GM21529 (cell line): Measurements from ENCODE around the gene LARGE1.

Experiments
- ATAC-seq: cut with Tn5 transposase; IDR thresholded peaks from one replicate; pipeline ENCODE4 v1.9.1; 2021; ENCODE audit not compliant: unreplicated experiment

The LARGE1 gene

GRCh38 chr22:33678523-33678922 lies 241.8 kb downstream of the LARGE1 start:
- no peak for ATAC-seq

GRCh38 chr22:33677536-33677935 lies 242.7 kb downstream of the LARGE1 start:
- no peak for ATAC-seq

GRCh38 chr22:33674357-33674756 lies 245.9 kb downstream of the LARGE1 start:
- no peak for ATAC-seq

- no peak for ATAC-seq
Observed at GRCh38 chr22:33669746-33670145, 250.5 kb downstream of the LARGE1 start.

GRCh38 chr22:33666961-33667619 lies 253.2 kb downstream of the LARGE1 start:
- no peak for ATAC-seq

- ATAC-seq = no peak
Observed at GRCh38 chr22:33666279-33666960, 253.9 kb downstream of the LARGE1 start.

GRCh38 chr22:33659448-33659847 lies 260.8 kb downstream of the LARGE1 start:
- no peak for ATAC-seq

- ATAC-seq = no peak
Observed at GRCh38 chr22:33658775-33659174, 261.5 kb downstream of the LARGE1 start.

GRCh38 chr22:33657670-33658069 lies 262.6 kb downstream of the LARGE1 start:
- ATAC-seq = no peak

- ATAC-seq = no peak
Observed at GRCh38 chr22:33656808-33657628, 263.3 kb downstream of the LARGE1 start.

GRCh38 chr22:33654173-33654895 lies 265.9 kb downstream of the LARGE1 start:
- no peak for ATAC-seq

- ATAC-seq = no peak
Observed at GRCh38 chr22:33653532-33654063, 266.7 kb downstream of the LARGE1 start.

- ATAC-seq = no peak
Observed at GRCh38 chr22:33652615-33653014, 267.7 kb downstream of the LARGE1 start.

GRCh38 chr22:33650244-33650643 lies 270.0 kb downstream of the LARGE1 start:
- ATAC-seq = no peak

GRCh38 chr22:33648478-33648877 lies 271.8 kb downstream of the LARGE1 start:
- ATAC-seq = no peak

- ATAC-seq = no peak
Observed at GRCh38 chr22:33640900-33641299, 279.4 kb downstream of the LARGE1 start.

- ATAC-seq = no peak
Observed at GRCh38 chr22:33639588-33640254, 280.6 kb downstream of the LARGE1 start.

- ATAC-seq = no peak
Observed at GRCh38 chr22:33635766-33636165, 284.5 kb downstream of the LARGE1 start.

GRCh38 chr22:33631777-33632176 lies 288.5 kb downstream of the LARGE1 start:
- ATAC-seq = no peak

GRCh38 chr22:33625959-33626358 lies 294.3 kb downstream of the LARGE1 start:
- no peak for ATAC-seq
